PC-9 (cell line): ENCODE results near the gene VCY.
"Not testable (repeated sequence)": the region's sequence is repeated elsewhere in the genome, so short reads cannot be mapped to it uniquely, and the experiment has no call there.

Source experiments
- EZH2 ChIP-seq: fragments of 200-600 bp; sonication (generic); IDR thresholded peaks from 2 replicates; pipeline ENCODE4 v1.8.0; 2017; ENCODE audit warnings: antibody characterized with exemption, low read depth
- TF ChIP-seq, protein P1 (sequence below): fragments of 200-600 bp; sonication (generic); conservative IDR thresholded peaks from 2 replicates; pipeline ENCODE4 v1.6.1; 2017; ENCODE audit warnings: mixed run types, antibody characterized with exemption, mild to moderate bottlenecking, moderate library complexity

DNA sequence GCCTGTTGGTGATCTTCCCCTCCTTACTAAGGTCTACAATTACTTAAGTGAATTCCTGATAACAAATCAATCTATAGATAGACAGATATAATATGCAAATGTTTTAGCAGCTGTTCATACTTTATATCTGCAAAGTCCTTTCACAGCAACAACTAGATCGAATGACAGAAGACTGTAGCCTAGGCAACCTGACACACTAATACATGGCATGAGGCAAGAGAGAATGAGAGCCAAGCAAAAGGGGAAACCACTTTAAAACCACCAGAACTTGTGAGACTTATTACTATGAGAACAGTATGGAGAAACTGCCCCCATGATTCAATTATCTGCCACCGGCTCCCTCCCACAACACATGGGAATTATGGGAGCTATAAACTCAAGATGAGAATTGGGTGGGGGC is 25.6 kb upstream of the VCY start:
- TF ChIP-seq, protein P1, sequence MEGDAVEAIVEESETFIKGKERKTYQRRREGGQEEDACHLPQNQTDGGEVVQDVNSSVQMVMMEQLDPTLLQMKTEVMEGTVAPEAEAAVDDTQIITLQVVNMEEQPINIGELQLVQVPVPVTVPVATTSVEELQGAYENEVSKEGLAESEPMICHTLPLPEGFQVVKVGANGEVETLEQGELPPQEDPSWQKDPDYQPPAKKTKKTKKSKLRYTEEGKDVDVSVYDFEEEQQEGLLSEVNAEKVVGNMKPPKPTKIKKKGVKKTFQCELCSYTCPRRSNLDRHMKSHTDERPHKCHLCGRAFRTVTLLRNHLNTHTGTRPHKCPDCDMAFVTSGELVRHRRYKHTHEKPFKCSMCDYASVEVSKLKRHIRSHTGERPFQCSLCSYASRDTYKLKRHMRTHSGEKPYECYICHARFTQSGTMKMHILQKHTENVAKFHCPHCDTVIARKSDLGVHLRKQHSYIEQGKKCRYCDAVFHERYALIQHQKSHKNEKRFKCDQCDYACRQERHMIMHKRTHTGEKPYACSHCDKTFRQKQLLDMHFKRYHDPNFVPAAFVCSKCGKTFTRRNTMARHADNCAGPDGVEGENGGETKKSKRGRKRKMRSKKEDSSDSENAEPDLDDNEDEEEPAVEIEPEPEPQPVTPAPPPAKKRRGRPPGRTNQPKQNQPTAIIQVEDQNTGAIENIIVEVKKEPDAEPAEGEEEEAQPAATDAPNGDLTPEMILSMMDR, result not testable (repeated sequence)
- not testable (repeated sequence) for TF ChIP-seq EZH2
